ENCODE data around the gene FAM136A. TPM values are rescaled to one million over a fixed set of nuclear protein-coding genes. Genes with fewer than 3 reads are reported as not detected.
A peak's percentile ranks its signal among the peaks of the same experiment; 100 is the strongest.

Gene FAM136A
- total RNA-seq, 1 donor from 2014 or later = 119 TPM

DNA sequence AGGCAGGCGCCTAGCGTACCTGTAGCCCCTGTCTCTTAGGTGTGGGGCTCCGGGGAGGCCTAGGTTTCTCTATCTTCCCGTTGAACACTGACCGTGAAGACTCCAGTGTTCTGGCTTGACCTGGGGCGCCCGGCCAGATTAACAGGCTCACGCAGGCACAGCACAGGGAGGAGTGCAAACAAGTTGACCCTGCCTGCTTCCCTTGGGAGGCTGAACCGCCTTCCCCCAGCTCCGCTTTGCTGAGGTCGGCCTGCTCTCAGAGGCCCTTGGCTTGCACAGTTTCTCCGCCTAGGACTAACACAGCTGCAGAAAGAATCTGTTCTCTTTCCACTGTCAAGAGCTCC, 43.4 kb downstream of the FAM136A start:
- Mint-ChIP-seq H3K4me3 (peak overlapping the region; percentile 94), H3K36me3 (peaks cover 14% of the 10 kb centered on the region), H3K9me3 (no peaks in the 10 kb centered on the region), H3K27me3 (ENCODE audit: insufficient read depth, low read depth) (peaks cover 4% of the 10 kb centered on the region), H3K27ac (no peak overlapping the region), H3K4me1 (peaks cover 26% of the 10 kb centered on the region)
- DNase-seq (ENCODE audit: low spot score) = peak; percentile 59
- Histone ChIP-seq H3K9ac (peak overlapping the region; percentile 48), H3F3A (ENCODE audit: low read depth) (peaks cover 41% of the 10 kb centered on the region), H3K36me3 (peaks cover 9% of the 10 kb centered on the region), H3K4me1 (peaks cover 6% of the 10 kb centered on the region), H3K9me3 (ENCODE audit: low read depth) (no peaks in the 10 kb centered on the region), H2AFZ (replicated peaks) (no peak overlapping the region), H3K27me3 (no peaks in the 10 kb centered on the region), H3K4me2 (peak overlapping the region; percentile 92), H3K79me2 (ENCODE audit: low read depth) (peaks cover 21% of the 10 kb centered on the region), H3K4me3 (peak overlapping the region; percentile 58), H4K20me1 (ENCODE audit: low read depth) (peaks cover 13% of the 10 kb centered on the region), H3K27ac (no peak overlapping the region)
- no peak for TF ChIP-seq EZH2 (IDR thresholded peaks at IDR 0.05)
- TF ChIP-seq, protein P1, sequence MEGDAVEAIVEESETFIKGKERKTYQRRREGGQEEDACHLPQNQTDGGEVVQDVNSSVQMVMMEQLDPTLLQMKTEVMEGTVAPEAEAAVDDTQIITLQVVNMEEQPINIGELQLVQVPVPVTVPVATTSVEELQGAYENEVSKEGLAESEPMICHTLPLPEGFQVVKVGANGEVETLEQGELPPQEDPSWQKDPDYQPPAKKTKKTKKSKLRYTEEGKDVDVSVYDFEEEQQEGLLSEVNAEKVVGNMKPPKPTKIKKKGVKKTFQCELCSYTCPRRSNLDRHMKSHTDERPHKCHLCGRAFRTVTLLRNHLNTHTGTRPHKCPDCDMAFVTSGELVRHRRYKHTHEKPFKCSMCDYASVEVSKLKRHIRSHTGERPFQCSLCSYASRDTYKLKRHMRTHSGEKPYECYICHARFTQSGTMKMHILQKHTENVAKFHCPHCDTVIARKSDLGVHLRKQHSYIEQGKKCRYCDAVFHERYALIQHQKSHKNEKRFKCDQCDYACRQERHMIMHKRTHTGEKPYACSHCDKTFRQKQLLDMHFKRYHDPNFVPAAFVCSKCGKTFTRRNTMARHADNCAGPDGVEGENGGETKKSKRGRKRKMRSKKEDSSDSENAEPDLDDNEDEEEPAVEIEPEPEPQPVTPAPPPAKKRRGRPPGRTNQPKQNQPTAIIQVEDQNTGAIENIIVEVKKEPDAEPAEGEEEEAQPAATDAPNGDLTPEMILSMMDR (IDR thresholded peaks at IDR 0.05) = no peak
- TF ChIP-seq EZH2phosphoT487 (IDR thresholded peaks at IDR 0.05) = no peak

DNA sequence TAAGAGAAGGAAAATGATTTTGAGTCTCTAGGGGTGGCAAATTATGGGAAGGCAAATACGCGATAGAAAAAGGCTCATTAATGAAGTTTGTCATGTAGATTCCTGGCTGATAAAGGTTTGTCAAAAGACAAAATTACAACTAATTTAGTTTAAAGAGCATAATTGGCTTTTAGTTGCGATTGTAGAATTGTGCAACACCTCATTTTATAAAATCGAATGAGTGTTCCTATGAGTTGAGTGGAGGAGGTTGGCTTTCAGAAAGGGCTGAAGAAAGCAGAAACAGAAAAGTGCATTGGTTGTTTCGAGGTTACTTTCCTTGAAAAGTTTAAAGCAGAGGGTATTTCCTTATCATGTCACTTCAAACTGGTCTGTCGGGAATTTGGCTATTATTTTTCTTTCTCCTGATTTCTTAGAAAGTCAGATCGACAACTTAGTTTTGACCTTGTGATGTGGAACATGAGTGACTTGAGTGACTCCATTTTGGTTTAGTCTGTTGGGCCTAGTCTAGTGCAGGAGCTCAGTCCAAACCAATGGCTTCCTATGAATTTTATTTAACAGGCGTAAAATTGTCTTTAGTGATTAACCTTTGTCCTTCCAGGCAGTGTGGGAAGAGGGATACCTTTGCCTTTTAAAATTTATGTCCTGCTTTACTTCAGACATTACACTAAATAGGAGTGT, 46.1 kb downstream of the FAM136A start:
- H3K27ac ChIP-seq = no peak overlapping the region
- no peak overlapping the region for H3K9ac ChIP-seq
- no peak for DNase-seq (ENCODE audit: low spot score)
- no peaks in the 10 kb centered on the region for H3K36me3 ChIP-seq
- H3K27me3 ChIP-seq = no peaks in the 10 kb centered on the region
- H3K4me1 ChIP-seq = peaks cover 6% of the 10 kb centered on the region
- TF ChIP-seq EZH2 (IDR thresholded peaks at IDR 0.05) = no peak
- TF ChIP-seq, protein P1 (IDR thresholded peaks at IDR 0.05) = no peak
- TF ChIP-seq EZH2phosphoT487 (IDR thresholded peaks at IDR 0.05) = no peak
- H3K4me3 ChIP-seq = no peak overlapping the region
- H2AFZ ChIP-seq (replicated peaks) = no peak overlapping the region
- no peaks in the 10 kb centered on the region for H3K9me3 ChIP-seq (ENCODE audit: low read depth)
- Mint-ChIP-seq H3K4me3 (peak overlapping the region; percentile 53), H3K9me3 (no peaks in the 10 kb centered on the region), H3K27ac (no peak overlapping the region), H3K36me3 (peaks cover 2% of the 10 kb centered on the region), H3K27me3 (ENCODE audit: insufficient read depth, low read depth) (peaks cover 4% of the 10 kb centered on the region), H3K4me1 (peaks cover 15% of the 10 kb centered on the region)
- no peak overlapping the region for H3K4me2 ChIP-seq
- peaks cover 13% of the 10 kb centered on the region for H4K20me1 ChIP-seq (ENCODE audit: low read depth)
- H3F3A ChIP-seq (ENCODE audit: low read depth) = peaks cover 46% of the 10 kb centered on the region
- H3K79me2 ChIP-seq (ENCODE audit: low read depth) = peaks cover 21% of the 10 kb centered on the region

DNA sequence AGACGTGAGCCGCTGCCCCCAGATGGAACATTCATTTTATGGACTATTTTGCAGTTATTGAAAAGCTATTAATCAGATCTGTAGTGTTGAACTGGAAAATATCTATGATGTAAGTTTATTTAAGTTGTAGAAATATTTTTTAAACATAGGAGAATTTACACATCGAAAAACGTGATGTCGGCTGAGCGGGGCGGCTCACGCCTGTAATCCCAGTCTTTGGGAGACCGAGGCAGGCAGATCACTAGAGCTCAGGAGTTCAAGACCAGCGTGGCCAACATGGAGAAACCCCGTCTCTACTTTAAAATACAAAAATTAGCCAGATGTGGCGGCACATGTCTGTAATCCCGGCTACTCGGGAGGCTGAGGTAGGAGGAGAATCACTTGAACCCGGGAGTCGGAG, 51.4 kb downstream of the FAM136A start:
- H3K27me3 Mint-ChIP-seq (ENCODE audit: insufficient read depth, low read depth) = peaks cover 17% of the 10 kb centered on the region
- no peak overlapping the region for H2AFZ ChIP-seq (replicated peaks)
- no peak overlapping the region for H3K9ac ChIP-seq

More for the DNA sequence above, 51.4 kb downstream of the FAM136A start:
- peaks cover 10% of the 10 kb centered on the region for H3K36me3 Mint-ChIP-seq
- Histone ChIP-seq H3K4me3 (no peak overlapping the region), H3F3A (ENCODE audit: low read depth) (peaks cover 58% of the 10 kb centered on the region), H3K27me3 (no peaks in the 10 kb centered on the region), H4K20me1 (ENCODE audit: low read depth) (peaks cover 17% of the 10 kb centered on the region), H3K4me1 (peaks cover 12% of the 10 kb centered on the region), H3K4me2 (no peak overlapping the region), H3K79me2 (ENCODE audit: low read depth) (peaks cover 29% of the 10 kb centered on the region), H3K9me3 (ENCODE audit: low read depth) (no peaks in the 10 kb centered on the region), H3K36me3 (no peaks in the 10 kb centered on the region), H3K27ac (no peak overlapping the region)
- TF ChIP-seq EZH2 (IDR thresholded peaks at IDR 0.05) = no peak
- no peak for TF ChIP-seq EZH2phosphoT487 (IDR thresholded peaks at IDR 0.05)
- TF ChIP-seq, protein P1 (IDR thresholded peaks at IDR 0.05) = no peak
- no peak overlapping the region for H3K4me3 Mint-ChIP-seq
- H3K4me1 Mint-ChIP-seq = peaks cover 13% of the 10 kb centered on the region
- no peak overlapping the region for H3K27ac Mint-ChIP-seq
- no peak for DNase-seq (ENCODE audit: low spot score)
- peaks cover 5% of the 10 kb centered on the region for H3K9me3 Mint-ChIP-seq
